ENCODE data around the gene PCNX3. TPM values are rescaled to one million over a fixed set of nuclear protein-coding genes. Genes with fewer than 3 reads are reported as not detected.
A peak's percentile ranks its signal among the peaks of the same experiment; 100 is the strongest.

The PCNX3 gene
- total RNA-seq, 1 donor, result 27.9 TPM

- Histone ChIP-seq H3K27me3 (ENCODE audit: insufficient read depth, low read length) (no peaks in the 10 kb centered on the region), H3K4me1 (ENCODE audit: insufficient read depth, low read length) (peaks cover 7% of the 10 kb centered on the region), H3K27ac (ENCODE audit: low read depth, low read length) (no peak overlapping the region), H3K4me3 (ENCODE audit: insufficient read depth, low read length) (no peak overlapping the region), H3K36me3 (ENCODE audit: insufficient read depth, low read length) (peaks cover 12% of the 10 kb centered on the region), H3K79me2 (ENCODE audit: insufficient read depth, low read length) (no peaks in the 10 kb centered on the region), H4K20me1 (ENCODE audit: insufficient read depth, low read length) (no peaks in the 10 kb centered on the region), H3K9me3 (ENCODE audit: low read depth, low read length) (no peaks in the 10 kb centered on the region), H3K4me2 (ENCODE audit: insufficient read depth, low read length) (no peak overlapping the region), H2AFZ (ENCODE audit: low read length) (no peak overlapping the region)
- TF ChIP-seq CTCF (IDR thresholded peaks at IDR 0.05; ENCODE audit: extremely low read depth, low read depth, low read length), result no peak
- DNase-seq (ENCODE audit: insufficient read length, low spot score, missing footprints), result peak; percentile 95
These were observed 30.1 kb downstream of the PCNX3 start for GRCh38 chr11:65645710-65646109.

- Histone ChIP-seq H3K27me3 (ENCODE audit: insufficient read depth, low read length) (no peaks in the 10 kb centered on the region), H3K4me1 (ENCODE audit: insufficient read depth, low read length) (peaks cover 7% of the 10 kb centered on the region), H4K20me1 (ENCODE audit: insufficient read depth, low read length) (no peaks in the 10 kb centered on the region), H3K27ac (ENCODE audit: low read depth, low read length) (no peak overlapping the region), H3K79me2 (ENCODE audit: insufficient read depth, low read length) (no peaks in the 10 kb centered on the region), H3K9me3 (ENCODE audit: low read depth, low read length) (no peaks in the 10 kb centered on the region), H3K4me3 (ENCODE audit: insufficient read depth, low read length) (peak overlapping the region; percentile 68), H2AFZ (ENCODE audit: low read length) (no peak overlapping the region), H3K36me3 (ENCODE audit: insufficient read depth, low read length) (peaks cover 16% of the 10 kb centered on the region), H3K4me2 (ENCODE audit: insufficient read depth, low read length) (no peak overlapping the region)
- DNase-seq (ENCODE audit: insufficient read length, low spot score, missing footprints), result peak; percentile 74
- no peak for TF ChIP-seq CTCF (IDR thresholded peaks at IDR 0.05; ENCODE audit: extremely low read depth, low read depth, low read length)
These were observed 30.8 kb downstream of the PCNX3 start for GRCh38 chr11:65646288-65646957.

- Histone ChIP-seq H3K9me3 (ENCODE audit: low read depth, low read length) (no peaks in the 10 kb centered on the region), H2AFZ (ENCODE audit: low read length) (peak overlapping the region; percentile 68), H3K4me3 (ENCODE audit: insufficient read depth, low read length) (peak overlapping the region; percentile 68), H4K20me1 (ENCODE audit: insufficient read depth, low read length) (no peaks in the 10 kb centered on the region), H3K4me2 (ENCODE audit: insufficient read depth, low read length) (peak overlapping the region; percentile 63), H3K36me3 (ENCODE audit: insufficient read depth, low read length) (peaks cover 16% of the 10 kb centered on the region), H3K4me1 (ENCODE audit: insufficient read depth, low read length) (peaks cover 12% of the 10 kb centered on the region), H3K79me2 (ENCODE audit: insufficient read depth, low read length) (no peaks in the 10 kb centered on the region), H3K27ac (ENCODE audit: low read depth, low read length) (no peak overlapping the region), H3K27me3 (ENCODE audit: insufficient read depth, low read length) (no peaks in the 10 kb centered on the region)
- TF ChIP-seq CTCF (IDR thresholded peaks at IDR 0.05; ENCODE audit: extremely low read depth, low read depth, low read length), result no peak
- DNase-seq (ENCODE audit: insufficient read length, low spot score, missing footprints), result peak; percentile 98
These were observed 31.6 kb downstream of the PCNX3 start for GRCh38 chr11:65646958-65647701.

GRCh38 chr11:65648997-65649493 is 33.5 kb downstream of the PCNX3 start:
- H3K4me3 ChIP-seq (ENCODE audit: insufficient read depth, low read length), result no peak overlapping the region
- H2AFZ ChIP-seq (ENCODE audit: low read length), result no peak overlapping the region
- H3K36me3 ChIP-seq (ENCODE audit: insufficient read depth, low read length), result peaks cover 16% of the 10 kb centered on the region
- peaks cover 23% of the 10 kb centered on the region for H3K4me1 ChIP-seq (ENCODE audit: insufficient read depth, low read length)
- no peak overlapping the region for H3K27ac ChIP-seq (ENCODE audit: low read depth, low read length)
- TF ChIP-seq CTCF (IDR thresholded peaks at IDR 0.05; ENCODE audit: extremely low read depth, low read depth, low read length), result no peak
- H4K20me1 ChIP-seq (ENCODE audit: insufficient read depth, low read length), result no peaks in the 10 kb centered on the region
- DNase-seq (ENCODE audit: insufficient read length, low spot score, missing footprints), result peak; percentile 68
- no peaks in the 10 kb centered on the region for H3K79me2 ChIP-seq (ENCODE audit: insufficient read depth, low read length)
- H3K9me3 ChIP-seq (ENCODE audit: low read depth, low read length), result no peaks in the 10 kb centered on the region
- no peak overlapping the region for H3K4me2 ChIP-seq (ENCODE audit: insufficient read depth, low read length)
- H3K27me3 ChIP-seq (ENCODE audit: insufficient read depth, low read length), result no peaks in the 10 kb centered on the region
